MCF 10A (cell line): ENCODE measurements around the gene DPPA5. TPM values are rescaled to one million over a fixed set of nuclear protein-coding genes. Genes with fewer than 3 reads are reported as not detected.
"Not testable (repeated sequence)": the region's sequence is repeated elsewhere in the genome, so short reads cannot be mapped to it uniquely, and the experiment has no call there.

Source experiments
- BruUV-seq: library from RNA; stranded (reverse); fragments of 400-500 nt; replicated peaks from 2 replicates; lab custom pipeline; 2021; lab: Mats Ljungman, UMichigan
- CTCF ChIA-PET: fragments of 300-600 bp; sonication (Branson Sonifier 250); formaldehyde crosslinking; extraction: SDS; loops from one replicate; lab custom pipeline; 2021; ENCODE audit warnings: antibody characterized with exemption, inconsistent platforms; lab: Yijun Ruan, JAX
- POLR2A ChIA-PET: fragments of 300-600, 350-650 bp; sonication (Branson Sonifier 250); formaldehyde crosslinking; extraction: SDS; loops from one replicate; lab custom pipeline; 2020; ENCODE audit warnings: antibody characterized with exemption, inconsistent platforms; lab: Yijun Ruan, JAX
- DNase-seq: peaks from one replicate; pipeline ENCODE4 v3.0.0-alpha.2; 2018; ENCODE audit not compliant: unreplicated experiment
- H3K27ac Mint-ChIP-seq: one replicate; pipeline ENCODE4 v1.8.0; 2022; ENCODE audit warnings: mild to moderate bottlenecking, low read depth, mixed read lengths; ENCODE audit not compliant: unreplicated experiment
- H3K27me3 Mint-ChIP-seq: one replicate; pipeline ENCODE4 v1.8.0; 2022; ENCODE audit warnings: mixed read lengths; ENCODE audit not compliant: insufficient read depth, unreplicated experiment
- H3K36me3 Mint-ChIP-seq: one replicate; pipeline ENCODE4 v1.8.0; 2022; ENCODE audit warnings: mild to moderate bottlenecking, moderate library complexity, mixed read lengths; ENCODE audit not compliant: insufficient read depth, unreplicated experiment
- H3K4me1 Mint-ChIP-seq: one replicate; pipeline ENCODE4 v1.8.0; 2022; ENCODE audit warnings: mixed read lengths; ENCODE audit not compliant: insufficient read depth, unreplicated experiment
- H3K4me3 Mint-ChIP-seq: one replicate; pipeline ENCODE4 v1.8.0; 2022; ENCODE audit warnings: mild to moderate bottlenecking, moderate library complexity, mixed read lengths; ENCODE audit not compliant: unreplicated experiment
- H3K9me3 Mint-ChIP-seq: one replicate; pipeline ENCODE4 v1.8.0; 2022; ENCODE audit warnings: mixed read lengths; ENCODE audit not compliant: unreplicated experiment
- intact Hi-C: fragments of 100-400 bp; cut with micrococcal nuclease; formaldehyde crosslinking; loops from 2 replicates; pipeline ENCODE4 v1.14.1; 2022
- total RNA-seq: library from RNA; stranded (reverse); gene quantifications from 2 replicates; pipeline ENCODE4 v1.2.3, GENCODE V29; 2022
- TF ChIP-seq, protein P1 (sequence below): fragments of 200-600 bp; IDR thresholded peaks from one replicate; pipeline ENCODE4 v1.8.0; 2022; ENCODE audit warnings: antibody characterized with exemption, mild to moderate bottlenecking; ENCODE audit not compliant: unreplicated experiment

The DPPA5 gene
- total RNA-seq, 1 experiment from 2014 or later = not detected

DNA sequence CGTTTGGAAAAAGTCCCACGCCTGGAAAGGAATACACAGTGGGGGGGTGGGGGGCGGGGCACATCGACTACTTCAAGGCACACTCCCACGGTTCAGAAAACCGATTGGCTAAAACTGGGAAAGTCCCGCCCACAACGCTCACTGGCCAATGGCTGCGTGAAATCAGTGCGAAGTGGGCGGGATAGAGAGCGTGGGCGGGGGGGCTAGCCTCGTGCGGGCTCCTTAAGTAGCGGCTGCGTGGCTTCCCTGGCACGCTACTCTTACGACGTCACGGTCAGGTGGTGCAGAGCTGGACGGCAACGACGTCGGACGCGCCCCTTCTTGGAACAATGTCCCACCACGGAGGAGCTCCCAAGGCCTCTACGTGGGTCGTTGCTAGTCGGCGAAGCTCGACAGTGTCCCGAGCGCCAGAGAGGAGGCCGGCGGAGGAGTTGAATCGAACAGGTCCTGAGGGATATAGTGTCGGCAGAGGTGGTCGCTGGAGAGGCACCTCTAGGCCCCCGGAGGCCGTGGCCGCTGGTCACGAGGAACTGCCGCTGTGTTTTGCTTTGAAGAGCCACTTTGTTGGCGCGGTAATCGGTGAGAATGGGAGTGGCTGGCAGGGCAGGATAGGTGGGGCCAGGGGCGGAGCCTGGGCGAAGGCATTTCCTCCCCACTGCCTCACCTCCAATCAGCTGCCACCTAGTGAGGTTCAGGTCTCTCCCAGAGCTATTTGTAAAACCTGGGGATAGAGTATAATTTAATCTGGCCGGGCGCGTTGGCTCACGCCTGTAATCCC lies 40.7 kb upstream of the DPPA5 start, which contains the start of gene DDX43:
Gene DDX43, plus strand, starts transcription at position 252 of the 778 bp plus-strand sequence. Its CDS starts 78 bp downstream, at position 330.
- Mint-ChIP-seq H3K36me3 (no peaks in the 10 kb centered on the region), H3K9me3 (no peaks in the 10 kb centered on the region), H3K4me1 (no peaks in the 10 kb centered on the region), H3K27me3 (no peaks in the 10 kb centered on the region), H3K27ac (no peak within 1 kb of the TSS), H3K4me3 (no peak within 1 kb of the TSS)
- ChIA-PET CTCF (no interaction called here), POLR2A (no interaction called here)
- no peak for DNase-seq
- no TSS peak for BruUV-seq
- TF ChIP-seq, protein P1, sequence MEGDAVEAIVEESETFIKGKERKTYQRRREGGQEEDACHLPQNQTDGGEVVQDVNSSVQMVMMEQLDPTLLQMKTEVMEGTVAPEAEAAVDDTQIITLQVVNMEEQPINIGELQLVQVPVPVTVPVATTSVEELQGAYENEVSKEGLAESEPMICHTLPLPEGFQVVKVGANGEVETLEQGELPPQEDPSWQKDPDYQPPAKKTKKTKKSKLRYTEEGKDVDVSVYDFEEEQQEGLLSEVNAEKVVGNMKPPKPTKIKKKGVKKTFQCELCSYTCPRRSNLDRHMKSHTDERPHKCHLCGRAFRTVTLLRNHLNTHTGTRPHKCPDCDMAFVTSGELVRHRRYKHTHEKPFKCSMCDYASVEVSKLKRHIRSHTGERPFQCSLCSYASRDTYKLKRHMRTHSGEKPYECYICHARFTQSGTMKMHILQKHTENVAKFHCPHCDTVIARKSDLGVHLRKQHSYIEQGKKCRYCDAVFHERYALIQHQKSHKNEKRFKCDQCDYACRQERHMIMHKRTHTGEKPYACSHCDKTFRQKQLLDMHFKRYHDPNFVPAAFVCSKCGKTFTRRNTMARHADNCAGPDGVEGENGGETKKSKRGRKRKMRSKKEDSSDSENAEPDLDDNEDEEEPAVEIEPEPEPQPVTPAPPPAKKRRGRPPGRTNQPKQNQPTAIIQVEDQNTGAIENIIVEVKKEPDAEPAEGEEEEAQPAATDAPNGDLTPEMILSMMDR = no peak
- intact Hi-C loops = no loop called here

DNA sequence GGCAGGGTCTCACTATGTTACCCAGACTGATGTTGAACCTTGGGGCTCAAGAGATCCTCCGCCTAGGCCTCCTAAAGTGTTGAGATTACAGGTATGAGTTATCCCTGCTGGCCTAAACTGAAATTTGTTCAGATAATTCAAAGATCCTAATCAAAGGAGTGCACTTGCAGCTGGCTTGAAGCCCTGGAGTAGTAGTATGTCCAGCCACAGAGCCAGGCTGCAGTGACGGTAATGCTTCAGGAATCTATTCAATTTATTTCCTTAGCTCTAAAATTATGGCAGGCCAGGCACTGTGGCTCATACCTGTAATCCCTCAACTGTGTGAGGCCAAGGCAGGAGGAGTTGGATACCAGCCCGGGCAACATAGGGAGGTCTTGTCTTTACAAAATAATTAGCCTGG lies 39.2 kb upstream of the DPPA5 start:
- TF ChIP-seq, protein P1 = no peak
- no peaks in the 10 kb centered on the region for H3K9me3 Mint-ChIP-seq
- H3K4me1 Mint-ChIP-seq = no peaks in the 10 kb centered on the region
- intact Hi-C loops = no loop called here
- CTCF ChIA-PET = interaction anchor here (0.7 to 0.9 kb wide), 3 partner anchors 50 to 263 kb away, joined by 3 to 5 read pairs (median 5); no protein-coding TSS in a partner anchor
- POLR2A ChIA-PET = no interaction called here
- no TSS peak for BruUV-seq
- H3K27ac Mint-ChIP-seq = no peak overlapping the region
- no peak for DNase-seq
- no peak overlapping the region for H3K4me3 Mint-ChIP-seq
- no peaks in the 10 kb centered on the region for H3K36me3 Mint-ChIP-seq
- H3K27me3 Mint-ChIP-seq = no peaks in the 10 kb centered on the region

DNA sequence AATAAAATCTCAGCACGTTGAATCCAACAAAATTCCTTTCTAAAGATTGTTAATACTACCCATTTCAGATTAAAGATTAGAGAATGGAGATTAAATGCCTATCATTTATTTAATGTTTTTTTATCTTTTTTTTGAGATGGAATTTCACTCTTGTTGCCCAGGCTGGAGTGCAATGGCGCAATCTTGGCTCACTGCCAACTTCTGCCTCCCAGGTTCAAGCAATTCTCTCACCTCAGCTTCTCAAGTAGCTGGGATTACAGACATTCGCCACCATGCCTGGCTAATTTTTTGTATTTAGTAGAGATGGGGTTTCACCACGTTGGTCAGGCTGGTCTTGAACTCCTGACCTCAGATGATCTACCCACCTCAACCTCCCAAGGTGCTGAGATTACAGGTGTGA lies 38.1 kb upstream of the DPPA5 start:
- BruUV-seq, H3K27me3 Mint-ChIP-seq, H3K27ac Mint-ChIP-seq, H3K36me3 Mint-ChIP-seq, POLR2A ChIA-PET, H3K9me3 Mint-ChIP-seq, H3K4me1 Mint-ChIP-seq, H3K4me3 Mint-ChIP-seq, intact Hi-C loops: not testable (repeated sequence)
- CTCF ChIA-PET = interaction anchor here (0.6 kb wide), 1 partner anchor 541 kb away, joined by 4 read pairs; no protein-coding TSS in a partner anchor
- peak; percentile 61 for DNase-seq

DNA sequence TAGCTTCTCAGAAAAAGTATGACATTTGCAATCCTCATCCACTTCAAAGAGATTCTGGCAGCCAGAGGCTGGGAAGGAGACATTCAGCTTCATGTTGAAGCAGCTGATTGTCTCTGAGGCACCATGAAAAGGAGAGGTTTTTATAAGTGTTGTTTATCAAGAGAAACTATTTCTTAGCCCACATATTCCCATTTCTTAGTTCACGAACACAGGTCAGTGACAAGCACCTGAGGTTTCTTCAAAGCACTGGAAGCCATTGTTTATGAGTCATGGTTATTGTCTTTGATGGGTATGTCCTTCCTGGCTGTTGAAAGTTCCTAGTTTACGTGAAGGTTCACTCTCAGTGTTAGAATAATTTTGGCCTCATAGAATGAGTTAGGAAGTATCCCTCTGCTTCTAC lies 37.6 kb upstream of the DPPA5 start:
- TF ChIP-seq, protein P1 = no peak
- Mint-ChIP-seq H3K4me1 (no peaks in the 10 kb centered on the region), H3K36me3 (no peaks in the 10 kb centered on the region), H3K4me3 (no peak overlapping the region), H3K27me3 (no peaks in the 10 kb centered on the region), H3K27ac (no peak overlapping the region), H3K9me3 (no peaks in the 10 kb centered on the region)
- intact Hi-C loops = no loop called here
- peak; percentile 53 for DNase-seq
- ChIA-PET POLR2A (no interaction called here), CTCF (interaction anchor here (1.1 to 1.7 kb wide), 3 partner anchors 53 to 70 kb away, joined by 4 to 6 read pairs (median 4); partner anchors contain the start of gene MTO1)
- BruUV-seq = no TSS peak
